Measurements from ENCODE around the gene ADD1. TPM values are rescaled to one million over a fixed set of nuclear protein-coding genes. Genes with fewer than 3 reads are reported as not detected.

Gene ADD1
- total RNA-seq, 2 experiments from 2014 or later: 153 TPM

GRCh38 chr4:2932951-2933565 lies 89.4 kb downstream of the ADD1 start:
- POLR2A ChIA-PET: interaction anchor here (1.7 kb wide), 1 partner anchor 30 kb away, joined by 4 read pairs; the partner anchor contains the start of genes GRK4 and NOP14
- CTCF ChIA-PET: no interaction called here
- no peaks in the 10 kb centered on the region for H3K9me3 ChIP-seq (ENCODE audit: control insufficient read depth in 1 of 2, insufficient read depth in 1 of 2, low read length in 2 of 2)

GRCh38 chr4:2933566-2934076 lies 90.0 kb downstream of the ADD1 start:
- DNase-seq (peak in 1 of 14 experiments; percentile 51), ATAC-seq (ENCODE audit: poor library complexity) (no peak)
- Histone ChIP-seq H3K4me3 (ENCODE audit: low read length) (peak overlapping the region; percentile 68), H3K9me3 (ENCODE audit: control insufficient read depth in 1 of 2, insufficient read depth in 1 of 2, low read length in 2 of 2) (no peaks in the 10 kb centered on the region), H3K27me3 (ENCODE audit: control insufficient read depth in 1 of 2, insufficient read depth in 2 of 2, low read length in 2 of 2) (no peaks in the 10 kb centered on the region), H3K4me1 (ENCODE audit: insufficient read depth, low read length) (peaks cover 67% of the 10 kb centered on the region), H3K36me3 (ENCODE audit: insufficient read depth, low read length) (peaks cover 44% of the 10 kb centered on the region), H3K27ac (ENCODE audit: low read depth in 1 of 2, low read length in 2 of 2) (peak overlapping the region; percentile 77)
- H3K27ac Mint-ChIP-seq: peak overlapping the region; percentile 99
- no peaks in the 10 kb centered on the region for H3K27me3 Mint-ChIP-seq
- POLR2A ChIA-PET: no interaction called here
- H3K36me3 Mint-ChIP-seq (ENCODE audit: low read depth): peaks cover 57% of the 10 kb centered on the region
- peaks cover 45% of the 10 kb centered on the region for H3K4me1 Mint-ChIP-seq (ENCODE audit: low read depth)
- no peaks in the 10 kb centered on the region for H3K9me3 Mint-ChIP-seq
- peak overlapping the region; percentile 96 for H3K4me3 Mint-ChIP-seq
- CTCF ChIA-PET: no interaction called here
- intact Hi-C loops (cut with DNase I, micrococcal nuclease): loop anchor here (1.0 to 10.0 kb wide), 6 partner anchors 30 to 669 kb away; partner anchors contain the start of genes ADD1 (in 1 of the 2), FAM193A (in 1 of the 2), GRK4 (in 1 of the 2) and MXD4 (in 1 of the 2)
- no peak for TF ChIP-seq CTCF (IDR thresholded peaks at IDR 0.05)

More at GRCh38 chr4:2932951-2933565, 89.4 kb downstream of the ADD1 start:
- Mint-ChIP-seq H3K27me3 (no peaks in the 10 kb centered on the region), H3K9me3 (no peaks in the 10 kb centered on the region), H3K4me1 (ENCODE audit: low read depth) (peaks cover 45% of the 10 kb centered on the region), H3K36me3 (ENCODE audit: low read depth) (peaks cover 62% of the 10 kb centered on the region), H3K27ac (peak overlapping the region; percentile 99), H3K4me3 (peak overlapping the region; percentile 96)
- ATAC-seq (ENCODE audit: poor library complexity): no peak
- intact Hi-C loops (cut with DNase I, micrococcal nuclease): loop anchor here in 1 of 2 experiments (10.0 kb wide), 1 partner anchor 668 kb away; the partner anchor contains the start of gene MXD4
- Histone ChIP-seq H3K36me3 (ENCODE audit: insufficient read depth, low read length) (peaks cover 46% of the 10 kb centered on the region), H3K27me3 (ENCODE audit: control insufficient read depth in 1 of 2, insufficient read depth in 2 of 2, low read length in 2 of 2) (no peaks in the 10 kb centered on the region), H3K4me3 (ENCODE audit: low read length) (peak overlapping the region; percentile 68), H3K27ac (ENCODE audit: low read depth in 1 of 2, low read length in 2 of 2) (peak overlapping the region; percentile 77), H3K4me1 (ENCODE audit: insufficient read depth, low read length) (peaks cover 67% of the 10 kb centered on the region)
- peak in 4 of 14 experiments; percentile 33 to 57 (median 50) for DNase-seq
- TF ChIP-seq CTCF (IDR thresholded peaks at IDR 0.05): no peak

GRCh38 chr4:2934077-2934812 lies 90.6 kb downstream of the ADD1 start:
- Histone ChIP-seq H3K36me3 (ENCODE audit: insufficient read depth, low read length) (peaks cover 44% of the 10 kb centered on the region), H3K9me3 (ENCODE audit: control insufficient read depth in 1 of 2, insufficient read depth in 1 of 2, low read length in 2 of 2) (no peaks in the 10 kb centered on the region), H3K4me3 (ENCODE audit: low read length) (peak overlapping the region; percentile 68), H3K4me1 (ENCODE audit: insufficient read depth, low read length) (peaks cover 67% of the 10 kb centered on the region), H3K27ac (ENCODE audit: low read depth in 1 of 2, low read length in 2 of 2) (peak overlapping the region; percentile 77), H3K27me3 (ENCODE audit: control insufficient read depth in 1 of 2, insufficient read depth in 2 of 2, low read length in 2 of 2) (no peaks in the 10 kb centered on the region)
- ATAC-seq (ENCODE audit: poor library complexity) (peak; percentile 29), DNase-seq (peak in 11 of 14 experiments; percentile 27 to 78 (median 49))
- Mint-ChIP-seq H3K36me3 (ENCODE audit: low read depth) (peaks cover 57% of the 10 kb centered on the region), H3K4me3 (peak overlapping the region; percentile 77), H3K27me3 (no peaks in the 10 kb centered on the region), H3K4me1 (ENCODE audit: low read depth) (peaks cover 45% of the 10 kb centered on the region), H3K9me3 (no peaks in the 10 kb centered on the region), H3K27ac (peak overlapping the region; percentile 99)
- TF ChIP-seq CTCF (IDR thresholded peaks at IDR 0.05): no peak
- intact Hi-C loops (cut with DNase I, micrococcal nuclease): loop anchor here (1.0 to 10.0 kb wide), 6 partner anchors 29 to 669 kb away; partner anchors contain the start of genes ADD1 (in 1 of the 2), FAM193A (in 1 of the 2), GRK4 (in 1 of the 2) and MXD4 (in 1 of the 2)
- ChIA-PET CTCF (interaction anchor here (1.3 to 1.5 kb wide), 2 partner anchors 18 to 20 kb away, joined by 5 to 6 read pairs; no protein-coding TSS in a partner anchor), POLR2A (interaction anchor here (0.6 to 4.1 kb wide), 7 partner anchors 10 to 178 kb away, joined by 3 to 51 read pairs (median 9); partner anchors contain the start of genes GRK4, NOP14 and TNIP2)

Data from CD4-positive, alpha-beta T cell (primary cell).